HCT116 (cell line): ENCODE data around the gene FBXL7. TPM values are rescaled to one million over a fixed set of nuclear protein-coding genes. Genes with fewer than 3 reads are reported as not detected.

ENCODE experiments used
- ATAC-seq: fragments of 200-7000 bp; cut with Tn5 transposase; 2 replicates; pipeline ENCODE4 v1.9.1; 2020; ENCODE audit warnings: mild to moderate bottlenecking, moderate library complexity
- BruUV-seq: library from RNA; stranded (reverse); fragments of 400-500 nt; replicated peaks from 2 replicates; lab custom pipeline; 2021; lab: Mats Ljungman, UMichigan
- CTCF ChIA-PET: fragments of 300-600 bp; sonication (Branson Sonifier 250); formaldehyde crosslinking; loops from one replicate; lab custom pipeline; 2021; ENCODE audit warnings: antibody characterized with exemption; lab: Charles Lee
- POLR2A ChIA-PET: fragments of 300-600, 350-600 bp; sonication (Branson Sonifier 250); formaldehyde crosslinking; loops from one replicate; lab custom pipeline; 2021; ENCODE audit warnings: antibody characterized with exemption; lab: Charles Lee
- RAD21 ChIA-PET, 2 experiments: fragments of 300-600 bp; sonication (Branson Sonifier 250); formaldehyde crosslinking; loops; one replicate each; lab custom pipeline; 2023; ENCODE audit warnings: low total read pairs in 2 of 2; ENCODE audit not compliant: uncharacterized antibody in 2 of 2, unreplicated experiment in 2 of 2, low non-redundant PET in 1 of 2; lab: Charles Lee
- DNase-seq: peaks from one replicate; pipeline ENCODE4 v3.0.0-alpha.2; 2010; ENCODE audit warnings: low read depth, low spot score
- H2AFZ ChIP-seq: fragments of 200-600 bp; shearing (Covaris generic), sonication (generic); 2 replicates; pipeline ENCODE4 v1.6.1; 2017; ENCODE audit warnings: low read depth, mixed run types, mixed read lengths, antibody characterized with exemption, low read length; ENCODE audit not compliant: poor library complexity, severe bottlenecking
- H3K27ac ChIP-seq: 2 replicates; pipeline ENCODE4 v1.5.1; 2012; ENCODE audit warnings: low read depth, low read length
- H3K27me3 ChIP-seq: fragments of 200-600 bp; sonication (generic); 2 replicates; pipeline ENCODE4 v1.6.1; 2016; ENCODE audit warnings: mixed run types, low read length, mixed read lengths; ENCODE audit not compliant: insufficient read depth
- H3K36me3 ChIP-seq, 2 experiments: fragments of 200-500 bp in 1 of 2; fragments of 200-600 bp in 1 of 2; sonication (Bioruptor generic) in 1 of 2; sonication (generic) in 1 of 2; 2 replicates each; pipeline versions ENCODE4 v1.5.1 to v1.6.1; 2014 to 2016; ENCODE audit warnings: low read length in 2 of 2, inconsistent platforms in 1 of 2, mixed read lengths in 1 of 2, mixed run types in 1 of 2; ENCODE audit not compliant: insufficient read depth in 2 of 2, control insufficient read depth in 1 of 2
- H3K4me1 ChIP-seq, 2 experiments: fragments of 200-600 bp in 1 of 2; sonication (generic) in 1 of 2; 2 replicates each; pipeline versions ENCODE4 v1.5.1 to v1.6.1; 2012 to 2017; ENCODE audit warnings: low read length in 2 of 2, inconsistent platforms in 1 of 2, mild to moderate bottlenecking in 1 of 2, mixed read lengths in 1 of 2, mixed run types in 1 of 2, moderate library complexity in 1 of 2; ENCODE audit not compliant: insufficient read depth in 2 of 2, control insufficient read depth in 1 of 2
- H3K4me2 ChIP-seq: fragments of 200-600 bp; sonication (generic); 2 replicates; pipeline ENCODE4 v1.6.1; 2017; ENCODE audit warnings: mixed run types, low read length, mixed read lengths
- H3K4me3 ChIP-seq, 2 experiments: fragments of 200-600 bp in 1 of 2; sonication (generic) in 1 of 2; replicated peaks in 1 of 2; 2 replicates each; pipeline ENCODE4 v1.5.1; 2011 to 2016; ENCODE audit warnings: low read length in 2 of 2, control low read depth in 1 of 2, low read depth in 1 of 2, mild to moderate bottlenecking in 1 of 2, mixed read lengths in 1 of 2, mixed run types in 1 of 2
- H3K79me2 ChIP-seq: fragments of 200-600 bp; sonication (generic); 2 replicates; pipeline ENCODE4 v1.6.1; 2017; ENCODE audit warnings: mild to moderate bottlenecking, mixed run types, low read length, moderate library complexity, mixed read lengths; ENCODE audit not compliant: insufficient read depth
- H3K9ac ChIP-seq: fragments of 200-600 bp; sonication (generic); 2 replicates; pipeline ENCODE4 v1.6.1; 2016; ENCODE audit warnings: low read length, mixed read lengths
- H3K9me2 ChIP-seq: fragments of 200-600 bp; sonication (generic), shearing (Covaris generic); 2 replicates; pipeline ENCODE4 v1.6.1; 2017; ENCODE audit warnings: mixed run types, mild to moderate bottlenecking, moderate library complexity; ENCODE audit not compliant: insufficient read depth
- H3K9me3 ChIP-seq, 2 experiments: fragments of 200-500 bp in 1 of 2; fragments of 200-600 bp in 1 of 2; sonication (Bioruptor generic) in 1 of 2; sonication (generic) in 1 of 2; 2 replicates each; pipeline ENCODE4 v1.6.1; 2014 to 2017; ENCODE audit warnings: low read length in 2 of 2, mixed read lengths in 2 of 2, inconsistent platforms in 1 of 2, low read depth in 1 of 2, mild to moderate bottlenecking in 1 of 2, mixed run types in 1 of 2, moderate library complexity in 1 of 2; ENCODE audit not compliant: control insufficient read depth in 1 of 2, insufficient read depth in 1 of 2
- H4K20me1 ChIP-seq: fragments of 200-600 bp; sonication (generic), shearing (Covaris generic); 2 replicates; pipeline ENCODE4 v1.6.1; 2017; ENCODE audit warnings: mixed run types, mild to moderate bottlenecking, moderate library complexity; ENCODE audit not compliant: insufficient read depth
- ATF3 ChIP-seq: IDR thresholded peaks from 2 replicates; pipeline ENCODE4 v1.6.1; 2012
- CEBPB ChIP-seq: IDR thresholded peaks from 2 replicates; pipeline ENCODE4 v1.6.1; 2012; ENCODE audit warnings: low read depth
- EGR1 ChIP-seq: IDR thresholded peaks from 2 replicates; pipeline ENCODE4 v1.6.1; 2012; ENCODE audit warnings: low read depth
- FOSL1 ChIP-seq: IDR thresholded peaks from 2 replicates; pipeline ENCODE4 v1.6.1; 2012; ENCODE audit warnings: low read depth
- JUND ChIP-seq: IDR thresholded peaks from 2 replicates; pipeline ENCODE4 v1.6.1; 2012
- MAX ChIP-seq: IDR thresholded peaks from 2 replicates; pipeline ENCODE4 v1.6.1; 2012
- POLR2AphosphoS5 ChIP-seq: IDR thresholded peaks from 2 replicates; pipeline ENCODE4 v1.6.1; 2011; ENCODE audit warnings: mild to moderate bottlenecking, low read depth, low read length, moderate library complexity
- RAD21 ChIP-seq: IDR thresholded peaks from 2 replicates; pipeline ENCODE4 v1.6.1; 2012; ENCODE audit warnings: low read depth, mild to moderate bottlenecking
- SIN3A ChIP-seq: IDR thresholded peaks from 2 replicates; pipeline ENCODE4 v1.6.1; 2012; ENCODE audit warnings: low read depth
- SP1 ChIP-seq: IDR thresholded peaks from 2 replicates; pipeline ENCODE4 v1.6.1; 2012; ENCODE audit warnings: low read depth
- SRF ChIP-seq: IDR thresholded peaks from 2 replicates; pipeline ENCODE4 v1.6.1; 2012; ENCODE audit warnings: low read depth
- YY1 ChIP-seq: IDR thresholded peaks from 2 replicates; pipeline ENCODE4 v1.6.1; 2011; ENCODE audit warnings: low read length, low read depth, moderate library complexity, mild to moderate bottlenecking; ENCODE audit not compliant: insufficient replicate concordance; ENCODE audit errors: extremely low read depth
- ZBTB33 ChIP-seq: IDR thresholded peaks from 2 replicates; pipeline ENCODE4 v1.6.1; 2011; ENCODE audit warnings: mild to moderate bottlenecking, low read length, moderate library complexity; ENCODE audit not compliant: insufficient replicate concordance; ENCODE audit errors: extremely low read depth
- ZFX ChIP-seq: fragments of 450-650 bp; IDR thresholded peaks from 2 replicates; pipeline ENCODE4 v1.6.1; 2017
- intact Hi-C: fragments of 100-400 bp; cut with micrococcal nuclease; formaldehyde crosslinking; loops from 2 replicates; pipeline ENCODE4 v1.10.0; 2022
- total RNA-seq: library from RNA; stranded (reverse); gene quantifications from one replicate; pipeline ENCODE4 v1.2.1, GENCODE V29; 2021; ENCODE audit not compliant: unreplicated experiment

FBXL7 gene
- total RNA-seq, 1 experiment from 2014 or later = 0.05 TPM

- DNase-seq = no peak
- no peak overlapping the region for H3K4me2 ChIP-seq
Measured at GRCh38 chr5:15763754-15764153, 263.8 kb downstream of the FBXL7 start.

More at GRCh38 chr5:15763754-15764153, 263.8 kb downstream of the FBXL7 start:
- no peaks in the 10 kb centered on the region for H3K36me3 ChIP-seq
- H3K27me3 ChIP-seq = no peaks in the 10 kb centered on the region
- H3K4me1 ChIP-seq = no peaks in the 10 kb centered on the region
- ATAC-seq = no peak
- TF ChIP-seq FOSL1 = no peak
- no peak for TF ChIP-seq ATF3
- no peak for TF ChIP-seq MAX
- TF ChIP-seq CEBPB = no peak
- no peak for TF ChIP-seq ZFX
- no peak for TF ChIP-seq YY1
- TF ChIP-seq RAD21 = no peak
- TF ChIP-seq EGR1 = no peak
- no peak for TF ChIP-seq SRF
- no peak for TF ChIP-seq SP1
- TF ChIP-seq SIN3A = no peak
- TF ChIP-seq JUND = no peak
- no peak for TF ChIP-seq POLR2AphosphoS5
- TF ChIP-seq ZBTB33 = no peak
- H3K27ac ChIP-seq = no peak overlapping the region
- BruUV-seq = no TSS peak
- H4K20me1 ChIP-seq = no peaks in the 10 kb centered on the region
- no peak overlapping the region for H2AFZ ChIP-seq
- H3K9me3 ChIP-seq = peaks cover 6 to 20% of the 10 kb centered on the region in 2 experiments; a peak in 3 of 4 replicates
- ChIA-PET CTCF (no interaction called here), RAD21 (no interaction called here), POLR2A (no interaction called here)
- intact Hi-C loops = no loop called here
- H3K9me2 ChIP-seq = no peaks in the 10 kb centered on the region
- H3K9ac ChIP-seq = no peak overlapping the region
- no peak overlapping the region for H3K4me3 ChIP-seq
- no peaks in the 10 kb centered on the region for H3K79me2 ChIP-seq
